ENCODE measurements around the gene KDELR3. TPM values are rescaled to one million over a fixed set of nuclear protein-coding genes. Genes with fewer than 3 reads are reported as not detected.

KDELR3 gene
- total and polyA plus RNA-seq, 2 experiments from 2014 or later = 5.6 to 5.7 TPM

DNA sequence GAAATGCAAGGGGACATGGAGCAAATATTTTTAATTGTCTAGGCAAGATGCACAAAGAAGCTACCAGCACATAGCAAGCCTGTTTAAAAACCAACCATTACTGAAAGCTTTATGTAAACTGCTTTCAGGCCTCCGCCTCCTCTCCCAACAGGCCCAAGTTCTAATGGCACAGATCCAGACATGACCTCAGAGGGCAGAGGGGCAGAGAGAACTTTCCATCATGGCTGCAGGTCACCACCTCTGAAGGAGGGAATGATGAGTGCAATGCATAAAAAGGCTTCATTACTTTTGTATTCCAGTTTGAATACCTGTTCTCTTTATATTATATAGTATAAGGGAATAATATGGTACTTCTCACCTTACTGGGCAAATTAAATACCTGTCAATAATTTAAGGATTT is 23.0 kb downstream of the KDELR3 start (continued):
- TF ChIP-seq, protein P1, sequence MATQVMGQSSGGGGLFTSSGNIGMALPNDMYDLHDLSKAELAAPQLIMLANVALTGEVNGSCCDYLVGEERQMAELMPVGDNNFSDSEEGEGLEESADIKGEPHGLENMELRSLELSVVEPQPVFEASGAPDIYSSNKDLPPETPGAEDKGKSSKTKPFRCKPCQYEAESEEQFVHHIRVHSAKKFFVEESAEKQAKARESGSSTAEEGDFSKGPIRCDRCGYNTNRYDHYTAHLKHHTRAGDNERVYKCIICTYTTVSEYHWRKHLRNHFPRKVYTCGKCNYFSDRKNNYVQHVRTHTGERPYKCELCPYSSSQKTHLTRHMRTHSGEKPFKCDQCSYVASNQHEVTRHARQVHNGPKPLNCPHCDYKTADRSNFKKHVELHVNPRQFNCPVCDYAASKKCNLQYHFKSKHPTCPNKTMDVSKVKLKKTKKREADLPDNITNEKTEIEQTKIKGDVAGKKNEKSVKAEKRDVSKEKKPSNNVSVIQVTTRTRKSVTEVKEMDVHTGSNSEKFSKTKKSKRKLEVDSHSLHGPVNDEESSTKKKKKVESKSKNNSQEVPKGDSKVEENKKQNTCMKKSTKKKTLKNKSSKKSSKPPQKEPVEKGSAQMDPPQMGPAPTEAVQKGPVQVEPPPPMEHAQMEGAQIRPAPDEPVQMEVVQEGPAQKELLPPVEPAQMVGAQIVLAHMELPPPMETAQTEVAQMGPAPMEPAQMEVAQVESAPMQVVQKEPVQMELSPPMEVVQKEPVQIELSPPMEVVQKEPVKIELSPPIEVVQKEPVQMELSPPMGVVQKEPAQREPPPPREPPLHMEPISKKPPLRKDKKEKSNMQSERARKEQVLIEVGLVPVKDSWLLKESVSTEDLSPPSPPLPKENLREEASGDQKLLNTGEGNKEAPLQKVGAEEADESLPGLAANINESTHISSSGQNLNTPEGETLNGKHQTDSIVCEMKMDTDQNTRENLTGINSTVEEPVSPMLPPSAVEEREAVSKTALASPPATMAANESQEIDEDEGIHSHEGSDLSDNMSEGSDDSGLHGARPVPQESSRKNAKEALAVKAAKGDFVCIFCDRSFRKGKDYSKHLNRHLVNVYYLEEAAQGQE (IDR thresholded peaks at IDR 0.05; ENCODE audit: unreplicated experiment) = no peak
- no peak for TF ChIP-seq STAT1 (IDR thresholded peaks at IDR 0.05; ENCODE audit: unreplicated experiment)
- TF ChIP-seq, protein P2, sequence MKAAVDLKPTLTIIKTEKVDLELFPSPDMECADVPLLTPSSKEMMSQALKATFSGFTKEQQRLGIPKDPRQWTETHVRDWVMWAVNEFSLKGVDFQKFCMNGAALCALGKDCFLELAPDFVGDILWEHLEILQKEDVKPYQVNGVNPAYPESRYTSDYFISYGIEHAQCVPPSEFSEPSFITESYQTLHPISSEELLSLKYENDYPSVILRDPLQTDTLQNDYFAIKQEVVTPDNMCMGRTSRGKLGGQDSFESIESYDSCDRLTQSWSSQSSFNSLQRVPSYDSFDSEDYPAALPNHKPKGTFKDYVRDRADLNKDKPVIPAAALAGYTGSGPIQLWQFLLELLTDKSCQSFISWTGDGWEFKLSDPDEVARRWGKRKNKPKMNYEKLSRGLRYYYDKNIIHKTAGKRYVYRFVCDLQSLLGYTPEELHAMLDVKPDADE (IDR thresholded peaks at IDR 0.05) = no peak
- TF ChIP-seq CREB1 (CRISPR knock-in tag; IDR thresholded peaks at IDR 0.05; ENCODE audit: low read depth) = no peak
- TF ChIP-seq EZH2 (IDR thresholded peaks at IDR 0.05; ENCODE audit: low read depth, unreplicated experiment) = no peak
- no peak for TF ChIP-seq JUNB (IDR thresholded peaks at IDR 0.05; ENCODE audit: unreplicated experiment)
- no peak for TF ChIP-seq POLR2AphosphoS5 (IDR thresholded peaks at IDR 0.05; ENCODE audit: low read depth)
- TF ChIP-seq NANOG (IDR thresholded peaks at IDR 0.05; ENCODE audit: borderline replicate concordance) = no peak
- TF ChIP-seq EZH2phosphoT487 (IDR thresholded peaks at IDR 0.05; ENCODE audit: unreplicated experiment) = no peak
- TF ChIP-seq ZNF331 (CRISPR knock-in tag; IDR thresholded peaks at IDR 0.05; ENCODE audit: low read depth) = no peak

DNA sequence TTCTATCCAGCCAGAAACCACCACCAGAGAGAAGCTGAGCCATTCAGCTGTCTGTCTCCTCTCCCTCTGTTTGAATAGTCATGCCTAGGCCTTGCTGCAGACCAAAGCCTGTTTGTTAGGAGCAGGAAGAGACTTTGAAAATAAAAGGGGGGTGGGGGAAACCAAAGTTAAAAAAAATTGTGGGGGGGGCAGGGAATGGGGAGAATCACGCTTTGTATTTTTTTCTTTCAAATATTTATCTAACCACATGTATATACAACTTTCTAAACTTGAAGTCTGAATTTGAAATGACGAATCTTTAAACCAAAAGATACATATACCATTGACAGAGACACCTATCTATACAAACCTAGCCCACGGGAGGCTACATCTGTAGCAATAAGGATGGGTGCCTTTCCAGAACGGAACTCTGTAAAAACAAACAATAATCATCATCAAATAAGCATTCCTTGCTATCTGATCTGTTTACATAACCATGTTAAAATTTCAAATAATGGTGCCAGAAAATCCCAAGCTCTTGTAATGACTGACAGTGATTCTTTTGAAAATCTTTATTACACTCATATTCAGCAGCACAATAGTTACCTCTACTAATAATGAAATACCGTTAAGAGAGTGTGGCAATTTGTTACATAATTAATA is 23.9 kb downstream of the KDELR3 start:
- ATAC-seq (no peak), DNase-seq (ENCODE audit: low spot score) (no peak)
- Mint-ChIP-seq H3K4me1 (peaks cover 42% of the 10 kb centered on the region), H3K27ac (peak overlapping the region; percentile 62; the same call in 1 of the 2 replicates), H3K36me3 (ENCODE audit: low read depth) (peaks cover 97% of the 10 kb centered on the region), H3K9me3 (no peaks in the 10 kb centered on the region), H3K27me3 (ENCODE audit: insufficient read depth, low read depth, poor library complexity) (peaks cover 10% of the 10 kb centered on the region), H3K4me3 (no peak overlapping the region)
- H3K79me2 ChIP-seq (replicated peaks; ENCODE audit: insufficient read depth) = peaks cover 55% of the 10 kb centered on the region
- H3K36me3 ChIP-seq (ENCODE audit: insufficient read depth) = peaks cover 90% of the 10 kb centered on the region
- no peak overlapping the region for H3K4me3 ChIP-seq
- no peak overlapping the region for H3K4me2 ChIP-seq
- H3K27me3 ChIP-seq (ENCODE audit: insufficient read depth) = no peaks in the 10 kb centered on the region
- H2AFZ ChIP-seq = no peak overlapping the region
- H3K9me2 ChIP-seq (ENCODE audit: insufficient read depth) = no peaks in the 10 kb centered on the region
- peaks cover 28% of the 10 kb centered on the region for H4K20me1 ChIP-seq (replicated peaks; ENCODE audit: insufficient read depth)
- H3K27ac ChIP-seq (ENCODE audit: low read depth) = peak overlapping the region; percentile 87; the same call in 1 of the 2 replicates
- peaks cover 12% of the 10 kb centered on the region for H3K4me1 ChIP-seq (ENCODE audit: insufficient read depth)
- peaks cover 35% of the 10 kb centered on the region; the same call in 1 of the 2 replicates for H3F3A ChIP-seq (replicated peaks; ENCODE audit: low read depth)
- TF ChIP-seq, protein P1 (IDR thresholded peaks at IDR 0.05; ENCODE audit: unreplicated experiment) = no peak
- TF ChIP-seq ZNF114 (CRISPR knock-in tag; IDR thresholded peaks at IDR 0.05) = no peak
- no peak for TF ChIP-seq EZH2 (IDR thresholded peaks at IDR 0.05; ENCODE audit: low read depth, unreplicated experiment)
- TF ChIP-seq, protein P2 (IDR thresholded peaks at IDR 0.05) = no peak
- no peak for TF ChIP-seq EZH2phosphoT487 (IDR thresholded peaks at IDR 0.05; ENCODE audit: unreplicated experiment)
- TF ChIP-seq POLR2AphosphoS5 (IDR thresholded peaks at IDR 0.05; ENCODE audit: low read depth) = no peak
- TF ChIP-seq, protein P3, sequence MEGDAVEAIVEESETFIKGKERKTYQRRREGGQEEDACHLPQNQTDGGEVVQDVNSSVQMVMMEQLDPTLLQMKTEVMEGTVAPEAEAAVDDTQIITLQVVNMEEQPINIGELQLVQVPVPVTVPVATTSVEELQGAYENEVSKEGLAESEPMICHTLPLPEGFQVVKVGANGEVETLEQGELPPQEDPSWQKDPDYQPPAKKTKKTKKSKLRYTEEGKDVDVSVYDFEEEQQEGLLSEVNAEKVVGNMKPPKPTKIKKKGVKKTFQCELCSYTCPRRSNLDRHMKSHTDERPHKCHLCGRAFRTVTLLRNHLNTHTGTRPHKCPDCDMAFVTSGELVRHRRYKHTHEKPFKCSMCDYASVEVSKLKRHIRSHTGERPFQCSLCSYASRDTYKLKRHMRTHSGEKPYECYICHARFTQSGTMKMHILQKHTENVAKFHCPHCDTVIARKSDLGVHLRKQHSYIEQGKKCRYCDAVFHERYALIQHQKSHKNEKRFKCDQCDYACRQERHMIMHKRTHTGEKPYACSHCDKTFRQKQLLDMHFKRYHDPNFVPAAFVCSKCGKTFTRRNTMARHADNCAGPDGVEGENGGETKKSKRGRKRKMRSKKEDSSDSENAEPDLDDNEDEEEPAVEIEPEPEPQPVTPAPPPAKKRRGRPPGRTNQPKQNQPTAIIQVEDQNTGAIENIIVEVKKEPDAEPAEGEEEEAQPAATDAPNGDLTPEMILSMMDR (conservative IDR thresholded peaks at IDR 0.05; ENCODE audit: low read depth in 2 of 2) = no peak
- TF ChIP-seq ZNF331 (CRISPR knock-in tag; IDR thresholded peaks at IDR 0.05; ENCODE audit: low read depth) = no peak
- TF ChIP-seq JUNB (IDR thresholded peaks at IDR 0.05; ENCODE audit: unreplicated experiment) = no peak
- TF ChIP-seq NANOG (IDR thresholded peaks at IDR 0.05; ENCODE audit: borderline replicate concordance) = no peak
